RWPE2 (cell line): ENCODE data around the gene DRC1.

Source experiments
- ATAC-seq: fragments of 200-7000 bp; cut with Tn5 transposase; 3 replicates; pipeline ENCODE4 v1.9.1; 2021; ENCODE audit warnings: low read depth
- DNase-seq: peaks from one replicate; pipeline ENCODE4 v3.0.0-alpha.2; 2020; ENCODE audit warnings: low spot score
- H3K27ac ChIP-seq: fragments of 450-650 bp; 2 replicates; pipeline ENCODE4 v1.5.1; 2017; ENCODE audit warnings: mild to moderate bottlenecking; ENCODE audit not compliant: poor library complexity, severe bottlenecking
- H3K27me3 ChIP-seq: fragments of 250-450 bp; sonication (Bioruptor Pico); 2 replicates; pipeline ENCODE4 v1.5.1; 2021; ENCODE audit warnings: mild to moderate bottlenecking, moderate library complexity; ENCODE audit not compliant: insufficient read depth, poor library complexity, severe bottlenecking
- H3K36me3 ChIP-seq: fragments of 250-450 bp; sonication (Bioruptor Pico); 2 replicates; pipeline ENCODE4 v1.5.1; 2020; ENCODE audit warnings: low read depth, mild to moderate bottlenecking, moderate library complexity
- H3K4me1 ChIP-seq: fragments of 250-450 bp; sonication (Bioruptor Pico); 2 replicates; pipeline ENCODE4 v1.5.1; 2021; ENCODE audit warnings: mild to moderate bottlenecking, moderate library complexity; ENCODE audit not compliant: insufficient read depth, poor library complexity, severe bottlenecking
- H3K4me3 ChIP-seq: fragments of 250-450 bp; sonication (Bioruptor Pico); 2 replicates; pipeline ENCODE4 v1.5.1; 2021; ENCODE audit warnings: mild to moderate bottlenecking, moderate library complexity; ENCODE audit not compliant: severe bottlenecking
- H3K9me3 ChIP-seq: fragments of 250-450 bp; sonication (Bioruptor Pico); 2 replicates; pipeline ENCODE4 v1.5.1; 2021; ENCODE audit warnings: mild to moderate bottlenecking, moderate library complexity; ENCODE audit not compliant: severe bottlenecking
- TF ChIP-seq, protein P1 (sequence below): fragments of 450-650 bp; IDR thresholded peaks from one replicate; pipeline ENCODE4 v1.5.1; 2017; ENCODE audit warnings: mild to moderate bottlenecking, moderate library complexity; ENCODE audit not compliant: poor library complexity, severe bottlenecking

DRC1 gene

DNA sequence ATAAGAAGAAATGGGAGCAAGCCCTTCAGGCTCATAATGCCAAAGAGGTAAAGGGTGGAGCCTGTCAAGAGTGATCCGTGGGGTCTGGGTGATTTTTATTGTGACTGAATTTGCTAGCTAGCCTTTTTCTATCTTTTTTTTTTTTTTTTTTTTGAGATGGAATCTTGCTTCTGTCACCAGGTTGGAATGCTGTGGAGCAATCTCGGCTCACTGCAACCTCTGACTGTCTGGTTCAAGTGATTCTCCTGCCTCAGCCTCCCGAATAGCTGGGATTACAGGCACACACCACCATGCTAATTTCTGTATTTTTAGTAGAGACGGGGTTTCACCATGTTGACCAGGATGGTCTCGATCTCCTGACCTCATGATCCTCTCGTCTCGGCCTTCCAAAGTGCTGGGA lies 29.1 kb downstream of the DRC1 start:
- Histone ChIP-seq H3K9me3 (no peaks in the 10 kb centered on the region), H3K4me1 (no peaks in the 10 kb centered on the region), H3K27me3 (peaks cover 2% of the 10 kb centered on the region), H3K27ac (no peak overlapping the region), H3K4me3 (no peak overlapping the region), H3K36me3 (no peaks in the 10 kb centered on the region)
- ATAC-seq (no peak), DNase-seq (no peak)
- TF ChIP-seq, protein P1, sequence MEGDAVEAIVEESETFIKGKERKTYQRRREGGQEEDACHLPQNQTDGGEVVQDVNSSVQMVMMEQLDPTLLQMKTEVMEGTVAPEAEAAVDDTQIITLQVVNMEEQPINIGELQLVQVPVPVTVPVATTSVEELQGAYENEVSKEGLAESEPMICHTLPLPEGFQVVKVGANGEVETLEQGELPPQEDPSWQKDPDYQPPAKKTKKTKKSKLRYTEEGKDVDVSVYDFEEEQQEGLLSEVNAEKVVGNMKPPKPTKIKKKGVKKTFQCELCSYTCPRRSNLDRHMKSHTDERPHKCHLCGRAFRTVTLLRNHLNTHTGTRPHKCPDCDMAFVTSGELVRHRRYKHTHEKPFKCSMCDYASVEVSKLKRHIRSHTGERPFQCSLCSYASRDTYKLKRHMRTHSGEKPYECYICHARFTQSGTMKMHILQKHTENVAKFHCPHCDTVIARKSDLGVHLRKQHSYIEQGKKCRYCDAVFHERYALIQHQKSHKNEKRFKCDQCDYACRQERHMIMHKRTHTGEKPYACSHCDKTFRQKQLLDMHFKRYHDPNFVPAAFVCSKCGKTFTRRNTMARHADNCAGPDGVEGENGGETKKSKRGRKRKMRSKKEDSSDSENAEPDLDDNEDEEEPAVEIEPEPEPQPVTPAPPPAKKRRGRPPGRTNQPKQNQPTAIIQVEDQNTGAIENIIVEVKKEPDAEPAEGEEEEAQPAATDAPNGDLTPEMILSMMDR, result no peak

DNA sequence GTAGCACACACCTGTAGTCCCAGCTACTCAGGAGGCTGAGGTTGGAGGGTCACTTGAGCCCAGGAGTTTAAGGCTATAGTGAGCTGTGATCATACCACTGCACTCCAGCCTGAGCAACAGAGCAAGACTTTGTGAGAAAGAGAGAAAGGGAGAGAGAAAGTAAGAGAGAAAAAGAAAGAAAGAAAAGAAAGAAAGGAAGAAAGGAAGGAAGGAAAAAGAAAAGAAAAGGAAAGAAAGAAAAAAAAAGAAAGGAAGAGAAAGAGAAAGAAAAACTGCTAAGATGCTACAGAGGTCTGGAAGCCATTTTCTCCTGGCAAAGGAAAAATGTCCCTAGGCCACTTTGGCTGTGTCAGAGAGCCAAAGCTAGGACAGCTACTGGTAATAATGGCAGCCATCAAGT lies 30.6 kb downstream of the DRC1 start:
- Histone ChIP-seq H3K27ac (no peak overlapping the region), H3K27me3 (no peaks in the 10 kb centered on the region), H3K36me3 (no peaks in the 10 kb centered on the region), H3K4me3 (no peak overlapping the region), H3K4me1 (no peaks in the 10 kb centered on the region), H3K9me3 (no peaks in the 10 kb centered on the region)
- TF ChIP-seq, protein P1, result no peak
- DNase-seq (no peak), ATAC-seq (no peak)

- H3K4me3 ChIP-seq, result no peak overlapping the region
- H3K4me1 ChIP-seq, result no peaks in the 10 kb centered on the region
- H3K27me3 ChIP-seq, result no peaks in the 10 kb centered on the region
- H3K36me3 ChIP-seq, result no peaks in the 10 kb centered on the region
- H3K9me3 ChIP-seq, result no peaks in the 10 kb centered on the region
- DNase-seq (no peak), ATAC-seq (no peak)
- no peak overlapping the region for H3K27ac ChIP-seq
- TF ChIP-seq, protein P1, result no peak
Observed at GRCh38 chr2:26432859-26433258, 31.1 kb downstream of the DRC1 start.

GRCh38 chr2:26435106-26435505 lies 33.4 kb downstream of the DRC1 start:
- TF ChIP-seq, protein P1, result no peak
- H3K9me3 ChIP-seq, result no peaks in the 10 kb centered on the region
- H3K27me3 ChIP-seq, result no peaks in the 10 kb centered on the region
- H3K4me3 ChIP-seq, result no peak overlapping the region
- no peak for ATAC-seq
- no peak overlapping the region for H3K27ac ChIP-seq
- DNase-seq, result no peak
- H3K4me1 ChIP-seq, result no peaks in the 10 kb centered on the region
- no peaks in the 10 kb centered on the region for H3K36me3 ChIP-seq

DNA sequence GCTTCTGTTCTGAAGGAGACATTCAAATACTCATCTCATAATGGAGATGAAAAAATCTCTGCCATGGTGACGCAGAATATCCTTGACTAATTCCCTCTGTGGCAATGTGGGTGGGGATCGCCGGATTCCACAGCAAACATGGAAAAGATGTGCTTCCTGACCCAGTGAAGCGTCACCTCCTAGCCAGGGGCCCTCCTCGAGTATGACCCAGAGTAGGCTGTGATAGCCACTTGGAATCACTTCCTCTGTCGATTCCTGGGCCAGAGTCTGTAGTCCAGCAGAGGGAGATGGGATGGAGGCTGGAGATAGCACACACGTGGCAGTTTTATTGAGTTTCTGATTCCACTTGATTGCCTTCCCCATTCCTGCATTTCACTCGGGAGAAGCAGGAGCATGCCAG lies 36.8 kb downstream of the DRC1 start:
- Histone ChIP-seq H3K27ac (no peak overlapping the region), H3K4me3 (no peak overlapping the region), H3K9me3 (no peaks in the 10 kb centered on the region), H3K4me1 (no peaks in the 10 kb centered on the region), H3K27me3 (no peaks in the 10 kb centered on the region), H3K36me3 (no peaks in the 10 kb centered on the region)
- ATAC-seq (no peak), DNase-seq (no peak)
- TF ChIP-seq, protein P1, result no peak
